Measurements from ENCODE around the gene SKI. TPM values are rescaled to one million over a fixed set of nuclear protein-coding genes. Genes with fewer than 3 reads are reported as not detected.
A peak's percentile ranks its signal among the peaks of the same experiment; 100 is the strongest.

The SKI gene
- total RNA-seq, 2 experiments from 2014 or later, result 286 to 324 TPM

DNA sequence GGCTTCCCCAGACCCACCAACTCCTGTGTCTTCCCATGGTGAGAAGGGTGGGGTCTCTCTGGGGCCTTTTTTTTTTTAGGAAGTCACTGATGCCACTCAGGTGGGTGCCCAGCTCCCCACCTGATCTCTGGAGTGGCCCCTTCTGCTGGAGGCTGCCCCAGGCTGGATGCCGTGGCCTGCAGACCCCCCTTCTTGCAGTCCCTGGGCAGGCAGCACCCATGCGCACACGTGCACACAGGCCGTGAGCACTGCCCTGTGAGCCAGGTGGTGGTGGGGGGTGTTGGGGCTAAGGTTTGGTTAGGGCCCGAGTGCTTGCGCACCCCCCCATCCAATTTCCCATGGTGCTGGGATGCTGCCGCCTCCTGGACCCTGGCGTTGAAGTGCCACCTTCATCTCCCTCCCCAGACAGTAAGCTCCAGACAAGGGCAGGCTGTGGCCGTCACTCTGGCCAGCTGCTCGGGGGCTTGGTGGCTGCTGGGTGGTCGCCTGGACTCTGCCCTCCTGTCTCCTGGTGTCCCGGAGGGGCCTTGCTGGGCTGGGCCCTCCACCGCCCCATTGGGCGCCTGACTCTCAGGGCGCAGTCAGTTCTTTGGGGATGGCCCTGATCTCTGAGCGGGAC, 50.6 kb downstream of the SKI start:
- Mint-ChIP-seq H3K27me3 (no peaks in the 10 kb centered on the region), H3K9me3 (no peaks in the 10 kb centered on the region), H3K4me1 (ENCODE audit: low read depth) (peaks cover 56% of the 10 kb centered on the region), H3K36me3 (ENCODE audit: low read depth) (peaks cover 62% of the 10 kb centered on the region), H3K27ac (peak overlapping the region; percentile 91), H3K4me3 (peak overlapping the region; percentile 48)
- Histone ChIP-seq H3K36me3 (ENCODE audit: insufficient read depth, low read length) (peaks cover 29% of the 10 kb centered on the region), H3K27me3 (ENCODE audit: control insufficient read depth in 1 of 2, insufficient read depth in 2 of 2, low read length in 2 of 2) (no peaks in the 10 kb centered on the region), H3K4me3 (ENCODE audit: low read length) (no peak overlapping the region), H3K9me3 (ENCODE audit: control insufficient read depth in 1 of 2, insufficient read depth in 1 of 2, low read length in 2 of 2) (peaks cover 0 to 8% of the 10 kb centered on the region in 2 experiments), H3K4me1 (ENCODE audit: insufficient read depth, low read length) (peaks cover 73% of the 10 kb centered on the region), H3K27ac (ENCODE audit: low read depth in 1 of 2, low read length in 2 of 2) (no peak overlapping the region)
- DNase-seq, result no peak
- intact Hi-C loops (cut with DNase I, micrococcal nuclease), result no loop called here
- CTCF ChIA-PET, result no interaction called here
- TF ChIP-seq, protein P1, sequence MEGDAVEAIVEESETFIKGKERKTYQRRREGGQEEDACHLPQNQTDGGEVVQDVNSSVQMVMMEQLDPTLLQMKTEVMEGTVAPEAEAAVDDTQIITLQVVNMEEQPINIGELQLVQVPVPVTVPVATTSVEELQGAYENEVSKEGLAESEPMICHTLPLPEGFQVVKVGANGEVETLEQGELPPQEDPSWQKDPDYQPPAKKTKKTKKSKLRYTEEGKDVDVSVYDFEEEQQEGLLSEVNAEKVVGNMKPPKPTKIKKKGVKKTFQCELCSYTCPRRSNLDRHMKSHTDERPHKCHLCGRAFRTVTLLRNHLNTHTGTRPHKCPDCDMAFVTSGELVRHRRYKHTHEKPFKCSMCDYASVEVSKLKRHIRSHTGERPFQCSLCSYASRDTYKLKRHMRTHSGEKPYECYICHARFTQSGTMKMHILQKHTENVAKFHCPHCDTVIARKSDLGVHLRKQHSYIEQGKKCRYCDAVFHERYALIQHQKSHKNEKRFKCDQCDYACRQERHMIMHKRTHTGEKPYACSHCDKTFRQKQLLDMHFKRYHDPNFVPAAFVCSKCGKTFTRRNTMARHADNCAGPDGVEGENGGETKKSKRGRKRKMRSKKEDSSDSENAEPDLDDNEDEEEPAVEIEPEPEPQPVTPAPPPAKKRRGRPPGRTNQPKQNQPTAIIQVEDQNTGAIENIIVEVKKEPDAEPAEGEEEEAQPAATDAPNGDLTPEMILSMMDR (IDR thresholded peaks at IDR 0.05), result no peak
- ATAC-seq (ENCODE audit: poor library complexity), result no peak
- POLR2A ChIA-PET, result no interaction called here

DNA sequence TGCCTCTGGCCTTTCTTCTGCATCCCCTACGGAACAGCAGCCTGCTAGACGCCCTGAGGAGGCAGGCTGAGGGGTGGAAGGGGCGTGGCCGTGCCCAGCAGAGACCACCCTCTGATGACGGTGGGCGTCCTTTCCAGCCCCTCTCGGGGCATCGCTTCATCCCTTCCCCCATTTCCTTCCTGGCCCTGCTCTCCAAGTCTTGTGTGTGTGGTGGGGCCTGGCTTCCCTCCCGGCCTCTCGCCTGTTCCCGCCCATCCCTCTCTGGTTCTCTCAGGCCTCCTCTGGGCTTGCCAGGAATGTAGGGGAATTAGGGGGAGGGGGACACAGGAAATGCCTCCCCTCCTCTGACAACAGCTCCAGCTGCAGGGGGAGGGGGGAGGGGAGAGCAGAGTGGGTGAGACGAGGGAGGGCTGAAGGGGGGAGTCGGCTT, 51.1 kb downstream of the SKI start:
- peaks cover 50% of the 10 kb centered on the region for H3K4me1 Mint-ChIP-seq (ENCODE audit: low read depth)
- ATAC-seq (ENCODE audit: poor library complexity), result no peak

DNA sequence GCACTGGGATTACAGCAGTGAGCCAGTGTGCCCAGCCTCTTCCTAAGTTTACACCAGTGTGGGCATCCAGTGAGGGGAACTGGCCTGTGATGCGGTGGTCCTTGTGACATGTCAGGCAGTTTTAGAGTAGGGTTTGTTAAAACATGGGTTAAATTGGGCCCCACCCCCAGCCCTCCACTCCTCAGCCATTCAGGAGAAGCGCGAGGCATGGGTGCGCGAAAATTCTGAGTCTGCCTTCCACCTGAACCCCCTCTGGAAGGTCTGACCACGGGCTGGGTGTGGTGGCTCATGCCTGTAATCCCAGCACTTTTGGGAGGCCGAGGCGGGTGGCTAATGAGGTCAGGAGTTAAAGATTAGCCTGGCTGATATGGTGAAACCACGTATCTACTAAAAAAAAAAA, 51.7 kb downstream of the SKI start:
- POLR2A ChIA-PET, result no interaction called here
- DNase-seq, result no peak
- peaks cover 73% of the 10 kb centered on the region for H3K4me1 ChIP-seq (ENCODE audit: insufficient read depth, low read length)
- TF ChIP-seq, protein P1 (IDR thresholded peaks at IDR 0.05), result no peak
- no peaks in the 10 kb centered on the region for H3K9me3 Mint-ChIP-seq
- H3K36me3 Mint-ChIP-seq (ENCODE audit: low read depth), result peaks cover 62% of the 10 kb centered on the region
- peak overlapping the region; percentile 38 for H3K4me3 Mint-ChIP-seq
- no peaks in the 10 kb centered on the region for H3K27me3 Mint-ChIP-seq
- CTCF ChIA-PET, result no interaction called here
- H3K9me3 ChIP-seq (ENCODE audit: control insufficient read depth in 1 of 2, insufficient read depth in 1 of 2, low read length in 2 of 2), result peaks cover 0 to 8% of the 10 kb centered on the region in 2 experiments
- no peaks in the 10 kb centered on the region for H3K27me3 ChIP-seq (ENCODE audit: control insufficient read depth in 1 of 2, insufficient read depth in 2 of 2, low read length in 2 of 2)
- peaks cover 47% of the 10 kb centered on the region for H3K4me1 Mint-ChIP-seq (ENCODE audit: low read depth)
- intact Hi-C loops (cut with DNase I, micrococcal nuclease), result no loop called here
- no peak overlapping the region for H3K27ac ChIP-seq (ENCODE audit: low read depth in 1 of 2, low read length in 2 of 2)
- peaks cover 26% of the 10 kb centered on the region for H3K36me3 ChIP-seq (ENCODE audit: insufficient read depth, low read length)
- ATAC-seq (ENCODE audit: poor library complexity), result no peak
- no peak overlapping the region for H3K4me3 ChIP-seq (ENCODE audit: low read length)
- H3K27ac Mint-ChIP-seq, result peak overlapping the region; percentile 91

More for the DNA sequence above, 51.1 kb downstream of the SKI start:
- Mint-ChIP-seq H3K27ac (peak overlapping the region; percentile 91), H3K4me3 (peak overlapping the region; percentile 48), H3K27me3 (no peaks in the 10 kb centered on the region), H3K36me3 (ENCODE audit: low read depth) (peaks cover 61% of the 10 kb centered on the region), H3K9me3 (no peaks in the 10 kb centered on the region)
- no peak overlapping the region for H3K27ac ChIP-seq (ENCODE audit: low read depth in 1 of 2, low read length in 2 of 2)
- intact Hi-C loops (cut with DNase I, micrococcal nuclease), result no loop called here
- TF ChIP-seq, protein P1 (IDR thresholded peaks at IDR 0.05), result no peak
- peaks cover 26% of the 10 kb centered on the region for H3K36me3 ChIP-seq (ENCODE audit: insufficient read depth, low read length)
- ChIA-PET POLR2A (no interaction called here), CTCF (no interaction called here)
- no peaks in the 10 kb centered on the region for H3K27me3 ChIP-seq (ENCODE audit: control insufficient read depth in 1 of 2, insufficient read depth in 2 of 2, low read length in 2 of 2)
- H3K4me3 ChIP-seq (ENCODE audit: low read length), result no peak overlapping the region
- H3K9me3 ChIP-seq (ENCODE audit: control insufficient read depth in 1 of 2, insufficient read depth in 1 of 2, low read length in 2 of 2), result peaks cover 0 to 8% of the 10 kb centered on the region in 2 experiments
- H3K4me1 ChIP-seq (ENCODE audit: insufficient read depth, low read length), result peaks cover 73% of the 10 kb centered on the region
- DNase-seq, result no peak

Measured in CD4-positive, alpha-beta T cell (primary cell).